Colonic mucosa (tissue), 4 donors: ENCODE data around the gene MYRF. TPM values are rescaled to one million over a fixed set of nuclear protein-coding genes. Genes with fewer than 3 reads are reported as not detected.

Experiments
- DNase-seq: peaks from one replicate; pipeline ENCODE4 v3.0.0-alpha.2; 2020
- H3K27ac ChIP-seq: fragments of 200-600 bp; one replicate; pipeline ENCODE4 v1.8.0; 2021
- H3K27me3 ChIP-seq: fragments of 200-600 bp; one replicate; pipeline ENCODE4 v1.8.0; 2021
- H3K36me3 ChIP-seq: fragments of 200-600 bp; one replicate; pipeline ENCODE4 v1.8.0; 2021
- H3K4me1 ChIP-seq: fragments of 200-600 bp; one replicate; pipeline ENCODE4 v1.8.0; 2021; ENCODE audit warnings: mild to moderate bottlenecking
- H3K4me3 ChIP-seq: fragments of 200-600 bp; one replicate; pipeline ENCODE4 v1.8.0; 2021
- H3K9ac ChIP-seq, 2 donors: one replicate each; pipeline ENCODE4 v1.7.0; 2013; ENCODE audit warnings: control low read depth in 2 of 2, low read depth in 2 of 2, low read length in 2 of 2
- H3K9me3 ChIP-seq: fragments of 200-600 bp; one replicate; pipeline ENCODE4 v1.8.0; 2021
- CTCF ChIP-seq: fragments of 200-600 bp; IDR thresholded peaks from one replicate; pipeline ENCODE4 v1.8.0; 2022; ENCODE audit warnings: antibody characterized with exemption, mild to moderate bottlenecking
- intact Hi-C: fragments of 100-400 bp; cut with DNase I; formaldehyde crosslinking; loops from one replicate; pipeline ENCODE4 v1.14.1; 2022
- total RNA-seq, 2 donors: library from RNA; stranded (reverse); fragmentation: NEBNext Ultra II Directional in 1 of 2; extraction: Animal tissue kit (Norgen Biotek cat#: 25700) in 1 of 2; gene quantifications; one replicate each; pipeline ENCODE4 v1.2.1, GENCODE V29; 2021
- donor health status: healthy.
- donor health status: DM: no; HTN: no; CAD: no.
- donor health status: DM: no; HTN: no; CAD: no.

Gene MYRF
- total RNA-seq, 2 donors from 2014 or later, result 8.8 to 14.9 TPM

GRCh38 chr11:61756452-61757212 is 4.2 kb downstream of the MYRF start:
- Histone ChIP-seq H3K9ac (peak overlapping the region in 1 of 2 donors; percentile 48), H3K9me3 (no peaks in the 10 kb centered on the region), H3K4me1 (peaks cover 11% of the 10 kb centered on the region), H3K27ac (no peak overlapping the region), H3K36me3 (no peaks in the 10 kb centered on the region), H3K27me3 (no peaks in the 10 kb centered on the region), H3K4me3 (no peak overlapping the region)
- no peak for TF ChIP-seq CTCF
- DNase-seq, result peak; percentile 83
- intact Hi-C loops, result no loop called here

GRCh38 chr11:61757213-61757862 is 4.9 kb downstream of the MYRF start:
- no peaks in the 10 kb centered on the region for H3K9me3 ChIP-seq
- no peaks in the 10 kb centered on the region for H3K27me3 ChIP-seq
- peaks cover 11% of the 10 kb centered on the region for H3K4me1 ChIP-seq
- TF ChIP-seq CTCF, result no peak
- H3K27ac ChIP-seq, result no peak overlapping the region
- no peak overlapping the region for H3K4me3 ChIP-seq
- H3K9ac ChIP-seq, result peak overlapping the region; percentile 16 to 48
- no peak for DNase-seq
- intact Hi-C loops, result no loop called here
- no peaks in the 10 kb centered on the region for H3K36me3 ChIP-seq

- H3K9me3 ChIP-seq, result no peaks in the 10 kb centered on the region
- DNase-seq, result no peak
- intact Hi-C loops, result no loop called here
These were observed 8.5 kb downstream of the MYRF start for GRCh38 chr11:61760946-61761345.

GRCh38 chr11:61761440-61762222 is 9.2 kb downstream of the MYRF start:
- intact Hi-C loops, result no loop called here
- Histone ChIP-seq H3K27ac (no peak overlapping the region), H3K4me3 (no peak overlapping the region), H3K4me1 (peaks cover 7% of the 10 kb centered on the region), H3K9ac (no peak overlapping the region), H3K27me3 (no peaks in the 10 kb centered on the region), H3K9me3 (no peaks in the 10 kb centered on the region), H3K36me3 (no peaks in the 10 kb centered on the region)
- TF ChIP-seq CTCF, result no peak
- no peak for DNase-seq

More at GRCh38 chr11:61760946-61761345, 8.5 kb downstream of the MYRF start:
- no peak overlapping the region for H3K4me3 ChIP-seq
- H3K9ac ChIP-seq, result no peak overlapping the region
- H3K27me3 ChIP-seq, result no peaks in the 10 kb centered on the region
- no peaks in the 10 kb centered on the region for H3K36me3 ChIP-seq
- no peak overlapping the region for H3K27ac ChIP-seq
- H3K4me1 ChIP-seq, result peaks cover 11% of the 10 kb centered on the region
- no peak for TF ChIP-seq CTCF

GRCh38 chr11:61762223-61762615 is 9.8 kb downstream of the MYRF start:
- Histone ChIP-seq H3K9me3 (no peaks in the 10 kb centered on the region), H3K4me1 (peaks cover 1% of the 10 kb centered on the region), H3K4me3 (no peak overlapping the region), H3K36me3 (no peaks in the 10 kb centered on the region), H3K9ac (no peak overlapping the region), H3K27ac (no peak overlapping the region), H3K27me3 (no peaks in the 10 kb centered on the region)
- no peak for DNase-seq
- intact Hi-C loops, result no loop called here
- no peak for TF ChIP-seq CTCF
